PC-9 (cell line): ENCODE results near the gene VPS39.

Source experiments
- CTCF ChIP-seq: fragments of 200-600 bp; sonication (generic); conservative IDR thresholded peaks from 2 replicates; pipeline ENCODE4 v1.6.1; 2017; ENCODE audit warnings: mixed run types, antibody characterized with exemption, mild to moderate bottlenecking, moderate library complexity
- EZH2 ChIP-seq: fragments of 200-600 bp; sonication (generic); IDR thresholded peaks from 2 replicates; pipeline ENCODE4 v1.8.0; 2017; ENCODE audit warnings: antibody characterized with exemption, low read depth

GRCh38 chr15:42147431-42147735 is 60.7 kb downstream of the VPS39 start:
- TF ChIP-seq CTCF, result no peak
- TF ChIP-seq EZH2, result no peak
